DMS153 (cell line): ENCODE measurements around the gene ADAMTS16.
A peak's percentile ranks its signal among the peaks of the same experiment; 100 is the strongest.
"Not testable (repeated sequence)": the region's sequence is repeated elsewhere in the genome, so short reads cannot be mapped to it uniquely, and the experiment has no call there.

Source experiments
- DNase-seq: peaks from one replicate; lab custom pipeline; 2025; lab: John Stamatoyannopoulos, UW

Gene ADAMTS16

DNA sequence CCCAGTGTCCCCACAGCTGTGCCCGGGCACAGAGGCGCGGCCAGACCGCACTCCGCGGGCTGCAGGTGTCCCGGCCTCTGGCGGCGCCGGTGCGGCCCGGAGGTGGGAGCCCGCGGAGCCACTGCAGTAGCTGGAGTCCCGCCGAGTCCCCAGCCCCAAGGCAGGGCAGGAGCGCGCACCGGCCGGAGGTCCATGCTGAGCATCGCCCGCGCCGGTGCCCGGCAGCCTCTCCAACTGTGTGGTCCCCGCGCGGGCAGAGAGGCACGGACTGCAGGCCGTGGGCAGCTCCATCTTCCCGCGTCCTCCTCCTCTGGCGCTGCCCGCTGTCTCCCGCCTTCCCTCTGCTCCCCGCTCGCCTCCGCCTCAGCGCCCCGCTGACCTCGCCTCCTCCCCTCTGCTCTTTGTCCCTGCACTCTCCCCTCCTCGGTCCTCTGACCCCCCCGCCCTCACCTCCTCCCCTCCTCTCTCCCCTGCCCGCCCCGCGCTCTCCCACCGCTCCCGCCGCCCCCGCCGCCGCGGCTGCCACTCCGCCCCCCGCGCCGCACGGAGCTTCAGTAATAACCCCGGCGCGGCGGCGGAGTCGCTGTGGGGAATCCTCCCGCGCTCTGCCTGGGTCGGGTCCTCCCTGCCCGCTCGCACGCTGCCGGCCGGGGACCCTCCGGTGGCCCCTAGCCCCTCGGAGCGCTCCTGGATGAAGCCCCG, at the start of gene ADAMTS16:
TSS of gene ADAMTS16 (plus strand) at position 554 of the 702 bp plus-strand sequence. CDS start at position 692, 138 bp downstream.
- DNase-seq, result no peak

DNA sequence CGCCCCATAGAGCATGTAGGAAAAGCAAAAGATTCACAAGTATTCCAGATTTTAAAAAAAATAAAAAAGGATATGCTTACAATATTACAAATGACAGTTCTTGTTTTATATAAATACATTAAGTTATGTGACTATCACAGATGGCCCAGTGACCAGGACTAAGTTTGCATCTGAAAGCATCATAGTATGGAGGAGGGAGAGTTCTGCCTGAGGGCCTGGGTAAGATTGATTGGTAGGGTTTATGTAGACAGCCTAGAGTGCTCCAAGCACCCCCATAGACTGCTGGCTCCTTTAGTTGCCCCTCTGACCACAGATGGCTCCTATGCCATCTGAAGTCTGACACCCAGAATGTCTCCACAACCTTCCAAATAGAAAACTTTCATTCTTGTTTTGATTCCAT, 48.0 kb upstream of the ADAMTS16 start:
- no peak for DNase-seq

- DNase-seq, result no peak
These were observed 39.5 kb upstream of the ADAMTS16 start for GRCh38 chr5:5100635-5101034.

GRCh38 chr5:5101676-5102075, 38.5 kb upstream of the ADAMTS16 start:
- DNase-seq, result no peak

GRCh38 chr5:5103245-5103644, 36.9 kb upstream of the ADAMTS16 start:
- DNase-seq, result no peak

GRCh38 chr5:5104550-5104949, 35.6 kb upstream of the ADAMTS16 start:
- DNase-seq, result no peak

DNA sequence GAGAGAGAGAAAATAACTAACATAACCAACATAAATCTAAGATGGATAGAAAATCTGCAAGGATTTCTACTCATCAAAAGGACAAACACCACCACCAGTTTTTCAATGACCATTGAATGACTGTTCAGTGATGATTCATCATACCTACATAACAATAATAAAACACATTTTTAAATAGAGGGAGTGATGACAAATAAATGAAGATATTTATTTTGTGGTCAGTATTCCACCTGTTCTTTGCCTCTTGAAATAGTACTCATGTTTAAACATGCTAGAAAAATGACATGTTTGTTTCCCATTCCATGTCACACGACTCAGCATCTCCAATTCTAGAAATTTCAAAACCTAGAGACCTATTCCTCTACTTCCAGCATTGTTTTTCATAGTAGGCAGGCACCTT, 34.6 kb upstream of the ADAMTS16 start:
- DNase-seq, result peak; percentile 5

DNA sequence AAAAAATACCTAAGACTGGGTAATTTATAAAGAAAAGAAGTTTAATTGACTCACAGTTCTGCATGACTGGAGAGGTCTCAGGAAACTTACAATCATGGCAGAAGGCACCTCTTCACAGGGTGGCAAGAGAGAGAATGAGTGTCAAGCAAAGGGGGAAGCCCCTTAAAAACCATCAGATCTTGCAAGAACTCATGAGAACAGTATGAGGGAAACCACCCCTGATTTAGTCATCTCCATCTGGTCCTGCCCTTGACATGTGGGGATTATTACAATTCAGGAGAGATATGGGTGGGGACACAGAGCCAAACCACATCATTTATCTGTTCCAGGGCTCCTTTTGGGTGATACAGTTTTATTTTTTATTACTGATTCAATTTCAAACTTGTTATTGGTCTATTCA, 23.2 kb upstream of the ADAMTS16 start:
- no peak for DNase-seq

GRCh38 chr5:5122776-5123175, 17.4 kb upstream of the ADAMTS16 start:
- no peak for DNase-seq

DNA sequence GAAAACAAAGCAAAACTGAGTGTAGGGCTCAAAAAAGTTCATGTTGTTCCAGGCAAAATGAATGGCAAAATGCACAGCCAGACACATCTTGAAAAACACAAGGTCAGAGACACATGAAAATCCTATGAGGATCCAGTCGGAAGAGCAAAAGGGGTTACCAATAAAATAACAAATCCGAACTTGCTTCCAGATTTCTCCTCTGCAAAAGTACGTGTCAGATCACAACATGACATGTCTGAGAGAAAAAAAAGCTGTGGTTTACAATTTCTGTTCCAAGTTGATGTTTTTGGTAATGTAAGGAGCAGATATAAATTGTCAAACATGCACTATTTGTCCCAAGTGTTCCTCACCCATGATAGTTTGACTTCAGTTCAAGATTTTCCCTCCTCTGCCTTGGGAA, 15.9 kb upstream of the ADAMTS16 start:
- DNase-seq, result no peak

GRCh38 chr5:5126444-5126843, 13.7 kb upstream of the ADAMTS16 start:
- no peak for DNase-seq

DNA sequence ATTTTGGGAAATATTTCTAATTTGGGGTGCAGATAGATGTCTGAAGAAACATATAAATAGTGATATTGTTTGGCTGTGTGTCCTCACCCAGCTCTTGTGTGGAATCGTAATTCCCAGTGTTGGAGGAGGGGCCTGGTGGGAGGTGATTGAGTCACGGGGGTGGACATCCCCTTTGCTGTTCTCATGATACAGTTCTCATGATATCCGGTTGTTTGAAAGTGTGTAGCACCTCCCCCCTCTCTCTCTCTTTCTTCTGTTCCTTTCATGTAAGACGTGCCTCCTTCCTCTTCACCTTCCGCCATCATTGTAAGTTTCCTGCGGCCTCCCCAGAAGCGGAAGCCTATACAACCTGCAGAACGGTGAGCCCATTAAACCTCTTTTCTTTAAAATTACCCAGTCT, 11.4 kb upstream of the ADAMTS16 start:
- DNase-seq, result no peak

GRCh38 chr5:5132234-5132633, 7.9 kb upstream of the ADAMTS16 start:
- DNase-seq, result no peak

DNA sequence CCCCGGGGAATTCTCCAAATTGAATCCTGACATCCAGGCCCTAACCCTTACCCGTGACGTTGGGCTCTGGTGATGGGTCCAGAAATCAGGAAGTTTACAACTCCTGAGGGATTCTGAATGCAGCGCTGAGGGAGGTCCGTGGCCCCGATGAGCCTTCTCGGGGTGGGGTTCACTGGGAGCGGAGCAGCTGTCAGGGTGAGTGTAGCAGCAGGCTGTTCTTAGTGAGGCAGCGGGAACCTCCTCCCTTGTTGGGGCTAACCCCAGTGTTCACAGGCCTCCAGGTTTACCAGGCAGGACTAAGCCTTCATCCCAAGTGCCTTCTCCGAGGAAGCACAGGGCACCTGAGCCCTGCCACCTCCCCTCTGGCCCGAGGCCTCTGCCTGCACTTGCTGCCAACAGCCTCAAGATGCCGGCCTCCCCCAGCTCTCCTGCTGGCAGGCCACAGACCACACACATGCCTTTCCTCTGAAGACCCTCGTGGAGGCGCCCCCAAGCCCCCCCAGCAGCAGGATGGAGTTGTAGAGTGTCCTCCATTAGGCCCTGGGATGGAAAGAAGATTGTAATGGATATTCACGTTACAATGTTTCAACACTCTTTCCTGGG, 7.3 kb upstream of the ADAMTS16 start:
- no peak for DNase-seq

DNA sequence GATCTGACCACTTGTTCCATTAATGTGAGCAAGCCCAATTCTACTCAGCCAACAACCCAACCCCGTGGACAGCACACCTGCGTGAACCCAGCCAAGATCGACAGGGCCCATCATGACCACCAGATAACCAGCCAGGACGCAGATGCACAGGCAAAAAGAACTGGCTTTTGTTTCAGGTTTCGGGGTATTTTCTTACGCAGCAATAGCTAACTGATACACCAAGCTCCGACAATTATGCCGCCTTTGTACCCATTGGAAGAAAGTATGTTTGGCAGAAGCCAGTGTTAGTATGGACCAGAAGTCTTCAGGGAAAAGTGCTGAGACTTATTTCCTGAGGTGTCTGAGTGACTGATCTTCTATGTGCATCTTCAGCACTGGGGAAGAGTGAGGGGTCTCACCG, 6.0 kb upstream of the ADAMTS16 start:
- no peak for DNase-seq

GRCh38 chr5:5135957-5136676, 4.0 kb upstream of the ADAMTS16 start:
- no peak for DNase-seq

DNA sequence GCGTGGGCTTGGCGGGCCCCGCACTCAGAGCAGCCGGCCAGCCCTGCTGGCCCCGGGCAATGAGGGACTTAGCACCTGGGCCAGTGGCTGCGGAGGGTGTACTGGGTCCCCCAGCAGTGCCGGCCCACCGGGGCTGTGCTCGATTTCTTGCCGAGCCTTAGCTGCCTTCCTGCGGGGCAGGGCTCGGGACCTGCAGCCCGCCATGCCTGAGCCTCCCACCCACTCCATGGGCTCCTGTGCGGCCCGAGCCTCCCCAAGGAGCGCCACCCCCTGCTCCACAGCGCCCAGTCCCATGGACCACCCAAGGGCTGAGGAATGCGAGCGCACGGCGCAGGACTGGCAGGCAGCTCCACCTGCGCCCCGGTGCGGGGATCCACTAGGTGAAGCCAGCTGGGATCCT, 2.3 kb upstream of the ADAMTS16 start:
- not testable (repeated sequence) for DNase-seq

GRCh38 chr5:5139336-5139776, 774 bp upstream of the ADAMTS16 start:
- no peak for DNase-seq

GRCh38 chr5:5140479-5141338, 579 bp downstream of the ADAMTS16 start:
- DNase-seq, result no peak

GRCh38 chr5:5141339-5141599, 1.1 kb downstream of the ADAMTS16 start:
- no peak for DNase-seq

DNA sequence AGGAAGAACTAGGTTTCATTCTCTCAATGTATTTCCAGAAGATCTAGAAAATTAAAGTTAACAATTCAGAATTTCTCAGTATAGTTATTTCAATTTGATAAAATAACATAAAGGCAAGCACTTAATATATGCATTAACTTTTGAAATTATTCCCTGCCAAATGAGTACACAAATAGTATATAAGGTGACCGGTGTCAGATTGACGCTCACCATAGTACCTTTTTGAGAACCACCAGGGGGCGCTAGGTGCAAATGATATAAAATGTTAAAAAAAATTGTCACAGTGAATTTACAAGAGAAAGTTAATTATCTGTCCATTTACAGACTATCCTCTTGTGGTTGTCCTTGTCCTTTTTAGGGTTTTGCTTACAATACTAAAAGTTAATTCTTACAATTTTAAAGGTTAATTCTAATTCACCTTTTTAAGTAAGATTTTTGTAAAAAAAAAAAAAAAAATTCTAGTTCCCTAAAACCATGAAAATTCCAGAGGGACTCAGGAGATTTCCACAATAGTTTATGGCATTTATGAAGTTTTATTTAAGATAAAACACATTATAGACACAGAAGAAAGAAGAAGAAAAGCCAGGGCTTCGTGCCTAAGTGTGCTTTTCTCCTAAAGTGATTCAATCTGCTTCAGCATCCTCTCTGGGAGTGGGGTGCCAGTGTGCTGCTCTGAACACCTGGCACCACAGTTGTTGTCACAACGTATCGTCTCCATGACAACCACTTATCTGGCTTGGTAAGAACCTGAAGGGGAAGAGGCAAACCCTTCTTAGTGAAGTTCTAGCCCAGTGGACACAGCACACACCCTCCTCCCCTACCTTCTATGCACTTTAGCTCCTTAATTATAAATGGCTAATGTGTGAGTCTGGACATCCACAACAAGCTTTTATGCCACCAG, 1.7 kb downstream of the ADAMTS16 start:
- peak; percentile 70 for DNase-seq
